CD4-positive, alpha-beta T cell (primary cell): Measurements from ENCODE around the gene EDRF1. TPM values are rescaled to one million over a fixed set of nuclear protein-coding genes. Genes with fewer than 3 reads are reported as not detected.

Experiments used
- ATAC-seq: fragments of 200-7000 bp; cut with Tn5 transposase; one replicate; pipeline ENCODE4 v1.10.0; 2022; ENCODE audit warnings: mild to moderate bottlenecking; ENCODE audit not compliant: poor library complexity
- CTCF ChIA-PET: fragments of 350-600 bp; sonication (Branson Sonifier 250); formaldehyde crosslinking; loops from one replicate; lab custom pipeline; 2021; ENCODE audit warnings: antibody characterized with exemption, inconsistent platforms; lab: Charles Lee
- POLR2A ChIA-PET: fragments of 350-600 bp; sonication (Branson Sonifier 250); formaldehyde crosslinking; loops from one replicate; lab custom pipeline; 2021; ENCODE audit warnings: antibody characterized with exemption, inconsistent platforms; lab: Charles Lee
- DNase-seq, 14 experiments: peaks; one replicate each; pipeline ENCODE4 v3.0.0-alpha.2; 2013 to 2020; ENCODE audit warnings: mixed read lengths in 2 of 14
- H3K27ac ChIP-seq, 2 donors: one replicate each; pipeline versions ENCODE4 v1.5.1 to v1.7.0; 2013; ENCODE audit warnings: low read length in 2 of 2, low read depth in 1 of 2, mild to moderate bottlenecking in 1 of 2
- H3K27me3 ChIP-seq, 2 experiments: 1 replicate in 1 of 2; 2 replicates in 1 of 2; pipeline versions ENCODE4 v1.6.1 to v1.7.0; 2013; ENCODE audit warnings: low read length in 2 of 2, control low read depth in 1 of 2, mild to moderate bottlenecking in 1 of 2, moderate library complexity in 1 of 2; ENCODE audit not compliant: insufficient read depth in 2 of 2, control insufficient read depth in 1 of 2
- H3K36me3 ChIP-seq: one replicate; pipeline ENCODE4 v1.6.1; 2013; ENCODE audit warnings: low read length, control low read depth; ENCODE audit not compliant: insufficient read depth
- H3K4me1 ChIP-seq: one replicate; pipeline ENCODE4 v1.6.1; 2013; ENCODE audit warnings: low read length, control low read depth; ENCODE audit not compliant: insufficient read depth
- H3K4me3 ChIP-seq: one replicate; pipeline ENCODE4 v1.5.1; 2013; ENCODE audit warnings: mild to moderate bottlenecking, low read length, moderate library complexity
- H3K9me3 ChIP-seq, 2 experiments: 1 replicate in 1 of 2; 2 replicates in 1 of 2; pipeline versions ENCODE4 v1.6.1 to v1.7.0; 2013; ENCODE audit warnings: low read length in 2 of 2, mild to moderate bottlenecking in 2 of 2, control low read depth in 1 of 2, moderate library complexity in 1 of 2; ENCODE audit not compliant: control insufficient read depth in 1 of 2, insufficient read depth in 1 of 2
- H3K27ac Mint-ChIP-seq: one replicate; pipeline ENCODE4 v1.8.0; 2020; ENCODE audit warnings: mixed read lengths
- H3K27me3 Mint-ChIP-seq: one replicate; pipeline ENCODE4 v1.8.0; 2021; ENCODE audit warnings: mixed read lengths
- H3K36me3 Mint-ChIP-seq: one replicate; pipeline ENCODE4 v1.8.0; 2021; ENCODE audit warnings: low read depth, mixed read lengths
- H3K4me1 Mint-ChIP-seq: one replicate; pipeline ENCODE4 v1.8.0; 2021; ENCODE audit warnings: low read depth, mixed read lengths
- H3K4me3 Mint-ChIP-seq: one replicate; pipeline ENCODE4 v1.8.0; 2020; ENCODE audit warnings: mild to moderate bottlenecking, mixed read lengths
- H3K9me3 Mint-ChIP-seq: one replicate; pipeline ENCODE4 v1.8.0; 2020; ENCODE audit warnings: mixed read lengths
- CTCF ChIP-seq: fragments of 200-600 bp; IDR thresholded peaks from one replicate; pipeline ENCODE4 v1.8.0; 2022; ENCODE audit warnings: antibody characterized with exemption, mild to moderate bottlenecking
- intact Hi-C, 2 experiments: fragments of 100-400 bp; cut with DNase I in 1 of 2; cut with micrococcal nuclease in 1 of 2; formaldehyde crosslinking; loops; one replicate each; pipeline versions ENCODE4 v1.15.1 to v1.9.0; 2023 to 2025; cut with DNase I, micrococcal nuclease
- total RNA-seq, 174 experiments: library from RNA in 2 of 174; stranded (reverse) in 2 of 174; gene quantifications; one replicate each; pipeline ENCODE4 v1.2.3 and lab custom pipeline; 2021 to 2026

EDRF1 gene
- total RNA-seq, 2 experiments from 2014 or later = 39.0 to 39.8 TPM

- POLR2A ChIA-PET = no interaction called here
- Histone ChIP-seq H3K27ac (no peak overlapping the region), H3K4me3 (no peak overlapping the region), H3K4me1 (no peaks in the 10 kb centered on the region), H3K27me3 (no peaks in the 10 kb centered on the region), H3K9me3 (peaks cover 0 to 9% of the 10 kb centered on the region in 2 experiments), H3K36me3 (no peaks in the 10 kb centered on the region)
- TF ChIP-seq CTCF = no peak
- intact Hi-C loops = no loop called here
- Mint-ChIP-seq H3K27ac (no peak overlapping the region), H3K9me3 (no peaks in the 10 kb centered on the region), H3K4me1 (no peaks in the 10 kb centered on the region), H3K27me3 (peaks cover 5% of the 10 kb centered on the region), H3K36me3 (peaks cover under 1% of the 10 kb centered on the region), H3K4me3 (no peak overlapping the region)
- CTCF ChIA-PET = interaction anchor here (0.6 kb wide), 1 partner anchor 10 kb away, joined by 4 read pairs; no protein-coding TSS in a partner anchor
- ATAC-seq (no peak), DNase-seq (no peak)
These were observed 55.2 kb downstream of the EDRF1 start for GRCh38 chr10:125774581-125775191.

- Histone ChIP-seq H3K4me1 (no peaks in the 10 kb centered on the region), H3K27me3 (no peaks in the 10 kb centered on the region), H3K9me3 (peaks cover 0 to 9% of the 10 kb centered on the region in 2 experiments), H3K36me3 (no peaks in the 10 kb centered on the region), H3K27ac (no peak within 1 kb of the TSS), H3K4me3 (no peak within 1 kb of the TSS)
- peaks cover 5% of the 10 kb centered on the region for H3K27me3 Mint-ChIP-seq
- H3K4me1 Mint-ChIP-seq = no peaks in the 10 kb centered on the region
- H3K27ac Mint-ChIP-seq = no peak within 1 kb of the TSS
- POLR2A ChIA-PET = no interaction called here
- no peak for TF ChIP-seq CTCF
- no peaks in the 10 kb centered on the region for H3K9me3 Mint-ChIP-seq
- no peak for ATAC-seq
- no peaks in the 10 kb centered on the region for H3K36me3 Mint-ChIP-seq
- CTCF ChIA-PET = no interaction called here
- no peak within 1 kb of the TSS for H3K4me3 Mint-ChIP-seq
- no peak for DNase-seq
- intact Hi-C loops = no loop called here
These were observed 56.1 kb downstream of the EDRF1 start, which contains the start of gene MMP21 for GRCh38 chr10:125775491-125776106. TSS of gene MMP21 (minus strand) at chr10:125775821. CDS start at chr10:125775821, 0 bp downstream.

- no peaks in the 10 kb centered on the region for H3K36me3 ChIP-seq
- H3K27me3 Mint-ChIP-seq = peaks cover 5% of the 10 kb centered on the region
These were observed 58.3 kb downstream of the EDRF1 start for GRCh38 chr10:125777806-125778205.

More at GRCh38 chr10:125777806-125778205, 58.3 kb downstream of the EDRF1 start:
- DNase-seq = no peak
- Mint-ChIP-seq H3K27ac (no peak overlapping the region), H3K4me3 (no peak overlapping the region), H3K36me3 (no peaks in the 10 kb centered on the region), H3K9me3 (no peaks in the 10 kb centered on the region), H3K4me1 (no peaks in the 10 kb centered on the region)
- ChIA-PET CTCF (no interaction called here), POLR2A (no interaction called here)
- ATAC-seq = no peak
- TF ChIP-seq CTCF = no peak
- peaks cover 0 to 9% of the 10 kb centered on the region in 2 experiments for H3K9me3 ChIP-seq
- H3K27ac ChIP-seq = no peak overlapping the region
- no peaks in the 10 kb centered on the region for H3K27me3 ChIP-seq
- H3K4me1 ChIP-seq = no peaks in the 10 kb centered on the region
- intact Hi-C loops = no loop called here
- H3K4me3 ChIP-seq = no peak overlapping the region
